Neural cell (in vitro differentiated cells): ENCODE results near the gene LRRC30.

ENCODE experiments used
- CTCF ChIP-seq: fragments of 450-650 bp; IDR thresholded peaks from 2 replicates; pipeline ENCODE4 v1.5.1; 2014; ENCODE audit warnings: antibody characterized with exemption, mild to moderate bottlenecking, moderate library complexity; ENCODE audit not compliant: poor library complexity, severe bottlenecking
- EP300 ChIP-seq: fragments of 450-650 bp; conservative IDR thresholded peaks from 2 replicates; pipeline ENCODE4 v1.6.1; 2014; ENCODE audit warnings: antibody characterized with exemption, mild to moderate bottlenecking, moderate library complexity; ENCODE audit not compliant: poor library complexity, severe bottlenecking
- EZH2 ChIP-seq: fragments of 200-600, 300-800 bp; shearing (Covaris generic), sonication (generic); IDR thresholded peaks from 2 replicates; pipeline ENCODE4 v1.6.1; 2014; ENCODE audit warnings: antibody characterized with exemption, low read length, borderline replicate concordance, mild to moderate bottlenecking; ENCODE audit not compliant: insufficient read depth, poor library complexity, severe bottlenecking
- POLR2AphosphoS5 ChIP-seq: IDR thresholded peaks from 2 replicates; pipeline ENCODE4 v1.6.1; 2012
- RAD21 ChIP-seq: fragments of 450-650 bp; conservative IDR thresholded peaks from 2 replicates; pipeline ENCODE4 v1.6.1; 2014; ENCODE audit warnings: antibody characterized with exemption, mild to moderate bottlenecking, moderate library complexity
- REST ChIP-seq: IDR thresholded peaks from 2 replicates; pipeline ENCODE4 v1.6.1; 2012; ENCODE audit warnings: borderline replicate concordance
- TAF1 ChIP-seq: IDR thresholded peaks from 2 replicates; pipeline ENCODE4 v1.6.1; 2012; ENCODE audit warnings: low read depth

GRCh38 chr18:7281579-7281978 is 50.7 kb downstream of the LRRC30 start:
- TF ChIP-seq CTCF (no peak), EZH2 (no peak), EP300 (no peak), REST (no peak), TAF1 (no peak), POLR2AphosphoS5 (no peak), RAD21 (no peak)
